OCI-LY7 (cell line): ENCODE data around the gene FBXL15.

ENCODE experiments used
- EZH2phosphoT487 ChIP-seq: fragments of 200-600 bp; sonication (generic); IDR thresholded peaks from 2 replicates; pipeline ENCODE4 v1.6.1; 2018; ENCODE audit warnings: low read depth, borderline replicate concordance, mild to moderate bottlenecking, mixed run types, antibody characterized with exemption, low read length, moderate library complexity, mixed read lengths
- TF ChIP-seq, protein P1 (sequence below): fragments of 200-600 bp; sonication (generic); conservative IDR thresholded peaks from 2 replicates; pipeline ENCODE4 v1.5.1; 2014; ENCODE audit warnings: mild to moderate bottlenecking, antibody characterized with exemption, low read length, moderate library complexity, mixed read lengths

- TF ChIP-seq, protein P1, sequence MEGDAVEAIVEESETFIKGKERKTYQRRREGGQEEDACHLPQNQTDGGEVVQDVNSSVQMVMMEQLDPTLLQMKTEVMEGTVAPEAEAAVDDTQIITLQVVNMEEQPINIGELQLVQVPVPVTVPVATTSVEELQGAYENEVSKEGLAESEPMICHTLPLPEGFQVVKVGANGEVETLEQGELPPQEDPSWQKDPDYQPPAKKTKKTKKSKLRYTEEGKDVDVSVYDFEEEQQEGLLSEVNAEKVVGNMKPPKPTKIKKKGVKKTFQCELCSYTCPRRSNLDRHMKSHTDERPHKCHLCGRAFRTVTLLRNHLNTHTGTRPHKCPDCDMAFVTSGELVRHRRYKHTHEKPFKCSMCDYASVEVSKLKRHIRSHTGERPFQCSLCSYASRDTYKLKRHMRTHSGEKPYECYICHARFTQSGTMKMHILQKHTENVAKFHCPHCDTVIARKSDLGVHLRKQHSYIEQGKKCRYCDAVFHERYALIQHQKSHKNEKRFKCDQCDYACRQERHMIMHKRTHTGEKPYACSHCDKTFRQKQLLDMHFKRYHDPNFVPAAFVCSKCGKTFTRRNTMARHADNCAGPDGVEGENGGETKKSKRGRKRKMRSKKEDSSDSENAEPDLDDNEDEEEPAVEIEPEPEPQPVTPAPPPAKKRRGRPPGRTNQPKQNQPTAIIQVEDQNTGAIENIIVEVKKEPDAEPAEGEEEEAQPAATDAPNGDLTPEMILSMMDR: no peak
- TF ChIP-seq EZH2phosphoT487: no peak
Observed at GRCh38 chr10:102470579-102471546, 50.2 kb downstream of the FBXL15 start.
